ENCODE measurements around the gene VSX1.

GRCh38 chr20:25061103-25061799 is 20.7 kb downstream of the VSX1 start:
- TF ChIP-seq CTCF (IDR thresholded peaks at IDR 0.05) (no peak), POLR2A (IDR thresholded peaks at IDR 0.05) (no peak)
